Measurements from ENCODE around the gene CYP4F11. TPM values are rescaled to one million over a fixed set of nuclear protein-coding genes. Genes with fewer than 3 reads are reported as not detected.
"Not testable (repeated sequence)": the region's sequence is repeated elsewhere in the genome, so short reads cannot be mapped to it uniquely, and the experiment has no call there.

CYP4F11 gene
- total RNA-seq, 1 donor from 2014 or later = not detected

DNA sequence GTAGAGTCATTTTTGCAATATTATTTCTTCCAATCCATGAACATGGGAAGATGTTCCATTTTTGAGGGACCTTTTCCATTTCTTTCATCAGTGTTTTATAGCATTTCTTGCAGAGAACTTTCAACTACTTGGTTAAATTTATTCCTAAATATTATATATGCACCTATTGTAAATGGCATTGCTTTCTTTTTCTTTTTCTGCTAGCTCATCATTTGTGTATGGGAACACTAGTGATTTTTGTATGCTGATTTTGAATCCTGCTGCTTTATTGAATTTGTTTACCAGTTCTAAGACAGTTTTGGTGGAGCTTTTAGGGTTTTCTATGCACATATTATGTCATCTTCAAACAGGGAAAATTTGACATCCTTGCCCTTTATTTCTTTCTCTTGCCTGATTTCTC, 29.3 kb downstream of the CYP4F11 start:
- no peak overlapping the region for H3K27ac Mint-ChIP-seq (ENCODE audit: unreplicated experiment)
- no peaks in the 10 kb centered on the region for H3K4me1 Mint-ChIP-seq (ENCODE audit: low read depth, unreplicated experiment)
- H3K9me3 Mint-ChIP-seq (ENCODE audit: unreplicated experiment) = peaks cover 5% of the 10 kb centered on the region
- Histone ChIP-seq H3K9me3 (ENCODE audit: insufficient read depth, low read depth, low read length) (no peaks in the 10 kb centered on the region), H3K27ac (ENCODE audit: low read depth, low read length) (no peak overlapping the region), H3K4me3 (ENCODE audit: insufficient read depth, low read depth, low read length) (no peak overlapping the region), H3K9ac (ENCODE audit: low read length) (no peak overlapping the region), H3K79me2 (ENCODE audit: insufficient read depth, low read length) (no peaks in the 10 kb centered on the region), H2AFZ (ENCODE audit: low read depth, low read length) (no peak overlapping the region), H3K36me3 (ENCODE audit: insufficient read depth, low read length) (no peaks in the 10 kb centered on the region), H4K20me1 (ENCODE audit: insufficient read depth, low read length) (no peaks in the 10 kb centered on the region), H3K4me2 (ENCODE audit: low read length) (no peak overlapping the region), H3K27me3 (ENCODE audit: insufficient read depth, low read length) (no peaks in the 10 kb centered on the region), H3K4me1 (ENCODE audit: insufficient read depth, low read length) (no peaks in the 10 kb centered on the region)
- no peaks in the 10 kb centered on the region for H3K27me3 Mint-ChIP-seq (ENCODE audit: low read depth, unreplicated experiment)
- TF ChIP-seq, protein P1, sequence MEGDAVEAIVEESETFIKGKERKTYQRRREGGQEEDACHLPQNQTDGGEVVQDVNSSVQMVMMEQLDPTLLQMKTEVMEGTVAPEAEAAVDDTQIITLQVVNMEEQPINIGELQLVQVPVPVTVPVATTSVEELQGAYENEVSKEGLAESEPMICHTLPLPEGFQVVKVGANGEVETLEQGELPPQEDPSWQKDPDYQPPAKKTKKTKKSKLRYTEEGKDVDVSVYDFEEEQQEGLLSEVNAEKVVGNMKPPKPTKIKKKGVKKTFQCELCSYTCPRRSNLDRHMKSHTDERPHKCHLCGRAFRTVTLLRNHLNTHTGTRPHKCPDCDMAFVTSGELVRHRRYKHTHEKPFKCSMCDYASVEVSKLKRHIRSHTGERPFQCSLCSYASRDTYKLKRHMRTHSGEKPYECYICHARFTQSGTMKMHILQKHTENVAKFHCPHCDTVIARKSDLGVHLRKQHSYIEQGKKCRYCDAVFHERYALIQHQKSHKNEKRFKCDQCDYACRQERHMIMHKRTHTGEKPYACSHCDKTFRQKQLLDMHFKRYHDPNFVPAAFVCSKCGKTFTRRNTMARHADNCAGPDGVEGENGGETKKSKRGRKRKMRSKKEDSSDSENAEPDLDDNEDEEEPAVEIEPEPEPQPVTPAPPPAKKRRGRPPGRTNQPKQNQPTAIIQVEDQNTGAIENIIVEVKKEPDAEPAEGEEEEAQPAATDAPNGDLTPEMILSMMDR (IDR thresholded peaks at IDR 0.05; ENCODE audit: insufficient read depth, low read depth, low read length) = no peak
- no peak for TF ChIP-seq EZH2 (IDR thresholded peaks at IDR 0.05; ENCODE audit: insufficient read depth, low read length)
- DNase-seq (ENCODE audit: low read depth) (no peak), FAIRE-seq (no peak)
- no peaks in the 10 kb centered on the region for H3K36me3 Mint-ChIP-seq (ENCODE audit: low read depth, unreplicated experiment)
- H3K4me3 Mint-ChIP-seq (ENCODE audit: unreplicated experiment) = no peak overlapping the region

DNA sequence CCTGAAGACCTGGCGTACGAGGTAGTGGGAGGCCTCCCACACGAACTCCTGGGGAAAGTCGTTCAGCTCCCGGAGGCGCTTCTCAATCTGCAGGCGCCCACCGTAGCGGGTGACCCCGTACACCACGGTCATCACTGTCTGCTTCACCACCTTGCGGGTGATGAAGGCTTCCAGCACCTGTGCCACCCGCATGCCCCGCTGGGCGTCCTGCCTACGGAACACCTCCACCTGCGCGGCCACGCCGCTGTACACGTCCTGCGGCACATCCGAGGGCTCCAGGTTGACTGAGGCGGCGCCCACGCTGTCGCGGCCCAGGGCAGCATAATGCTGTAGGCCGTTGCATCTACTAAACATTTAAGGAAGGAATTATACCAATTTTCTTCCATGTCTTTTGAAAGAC, 31.4 kb downstream of the CYP4F11 start:
- not testable (repeated sequence) for H2AFZ ChIP-seq (ENCODE audit: low read depth, low read length); H3K27ac ChIP-seq (ENCODE audit: low read depth, low read length); H3K4me2 ChIP-seq (ENCODE audit: low read length); H4K20me1 ChIP-seq (ENCODE audit: insufficient read depth, low read length); H3K27me3 ChIP-seq (ENCODE audit: insufficient read depth, low read length); H3K4me1 ChIP-seq (ENCODE audit: insufficient read depth, low read length); H3K4me3 Mint-ChIP-seq (ENCODE audit: unreplicated experiment); H3K4me3 ChIP-seq (ENCODE audit: insufficient read depth, low read depth, low read length); H3K79me2 ChIP-seq (ENCODE audit: insufficient read depth, low read length); H3K27ac Mint-ChIP-seq (ENCODE audit: unreplicated experiment); H3K9me3 ChIP-seq (ENCODE audit: insufficient read depth, low read depth, low read length); DNase-seq (ENCODE audit: low read depth); H3K36me3 ChIP-seq (ENCODE audit: insufficient read depth, low read length); FAIRE-seq; H3K4me1 Mint-ChIP-seq (ENCODE audit: low read depth, unreplicated experiment); H3K36me3 Mint-ChIP-seq (ENCODE audit: low read depth, unreplicated experiment); H3K9ac ChIP-seq (ENCODE audit: low read length); H3K9me3 Mint-ChIP-seq (ENCODE audit: unreplicated experiment); H3K27me3 Mint-ChIP-seq (ENCODE audit: low read depth, unreplicated experiment)

DNA sequence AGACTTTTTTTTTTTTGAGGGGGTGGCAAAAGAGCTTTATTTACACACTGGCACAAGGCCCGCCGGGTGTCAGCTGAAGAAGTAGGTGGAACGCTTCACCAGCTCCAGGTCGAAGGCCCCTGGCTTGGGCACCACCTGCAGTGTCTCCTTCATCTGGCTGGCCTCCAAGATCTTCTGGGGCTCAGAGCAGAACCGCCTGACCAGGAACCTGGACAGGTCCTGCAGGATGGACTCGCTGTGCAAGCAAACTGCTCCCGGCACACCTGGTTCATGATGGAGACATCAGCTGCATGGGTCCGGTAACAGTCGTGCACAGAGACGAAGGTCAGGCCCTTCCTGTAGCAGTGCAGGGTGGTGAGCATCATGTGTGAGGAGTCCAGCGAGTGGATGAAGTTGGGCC, 32.1 kb downstream of the CYP4F11 start:
- Histone ChIP-seq H3K9me3 (ENCODE audit: insufficient read depth, low read depth, low read length) (no peaks in the 10 kb centered on the region), H3K4me1 (ENCODE audit: insufficient read depth, low read length) (no peaks in the 10 kb centered on the region), H2AFZ (ENCODE audit: low read depth, low read length) (no peak overlapping the region), H3K79me2 (ENCODE audit: insufficient read depth, low read length) (no peaks in the 10 kb centered on the region), H3K27ac (ENCODE audit: low read depth, low read length) (no peak overlapping the region), H3K27me3 (ENCODE audit: insufficient read depth, low read length) (no peaks in the 10 kb centered on the region), H3K4me2 (ENCODE audit: low read length) (no peak overlapping the region), H3K36me3 (ENCODE audit: insufficient read depth, low read length) (no peaks in the 10 kb centered on the region), H3K4me3 (ENCODE audit: insufficient read depth, low read depth, low read length) (no peak overlapping the region), H3K9ac (ENCODE audit: low read length) (no peak overlapping the region), H4K20me1 (ENCODE audit: insufficient read depth, low read length) (no peaks in the 10 kb centered on the region)
- Mint-ChIP-seq H3K36me3 (ENCODE audit: low read depth, unreplicated experiment) (no peaks in the 10 kb centered on the region), H3K27ac (ENCODE audit: unreplicated experiment) (no peak overlapping the region), H3K27me3 (ENCODE audit: low read depth, unreplicated experiment) (no peaks in the 10 kb centered on the region), H3K4me3 (ENCODE audit: unreplicated experiment) (no peak overlapping the region), H3K4me1 (ENCODE audit: low read depth, unreplicated experiment) (no peaks in the 10 kb centered on the region), H3K9me3 (ENCODE audit: unreplicated experiment) (peaks cover 9% of the 10 kb centered on the region)
- DNase-seq (ENCODE audit: low read depth) = no peak
- no peak for TF ChIP-seq EZH2 (IDR thresholded peaks at IDR 0.05; ENCODE audit: insufficient read depth, low read length)
- TF ChIP-seq, protein P1 (IDR thresholded peaks at IDR 0.05; ENCODE audit: insufficient read depth, low read depth, low read length) = no peak
- no peak for FAIRE-seq
